HG03342 (cell line): ENCODE measurements around the gene MAP3K20.
"Not testable (repeated sequence)": the region's sequence is repeated elsewhere in the genome, so short reads cannot be mapped to it uniquely, and the experiment has no call there.

ENCODE experiments used
- ATAC-seq: cut with Tn5 transposase; IDR thresholded peaks from one replicate; pipeline ENCODE4 v1.9.1; 2021; ENCODE audit warnings: mild to moderate bottlenecking, moderate library complexity; ENCODE audit not compliant: unreplicated experiment

MAP3K20 gene

GRCh38 chr2:173226899-173227698, 151.5 kb downstream of the MAP3K20 start:
- no peak for ATAC-seq

GRCh38 chr2:173229086-173229485, 153.4 kb downstream of the MAP3K20 start:
- no peak for ATAC-seq

GRCh38 chr2:173230181-173230580, 154.5 kb downstream of the MAP3K20 start:
- no peak for ATAC-seq

- ATAC-seq: no peak
Measured at GRCh38 chr2:173231042-173231441, 155.4 kb downstream of the MAP3K20 start.

GRCh38 chr2:173231465-173231864, 155.8 kb downstream of the MAP3K20 start:
- ATAC-seq: no peak

GRCh38 chr2:173232956-173233744, 157.5 kb downstream of the MAP3K20 start:
- no peak for ATAC-seq

- no peak for ATAC-seq
Measured at GRCh38 chr2:173235947-173236803, 160.5 kb downstream of the MAP3K20 start.

GRCh38 chr2:173238385-173238784, 162.7 kb downstream of the MAP3K20 start:
- no peak for ATAC-seq

GRCh38 chr2:173238831-173239230, 163.2 kb downstream of the MAP3K20 start:
- ATAC-seq: no peak

- peak; percentile 97 for ATAC-seq
Measured at GRCh38 chr2:173239644-173240043, 164.0 kb downstream of the MAP3K20 start.

- ATAC-seq: peak; percentile 19
Measured at GRCh38 chr2:173240083-173240482, 164.4 kb downstream of the MAP3K20 start.

GRCh38 chr2:173241643-173242042, 166.0 kb downstream of the MAP3K20 start:
- no peak for ATAC-seq

GRCh38 chr2:173247156-173247555, 171.5 kb downstream of the MAP3K20 start:
- no peak for ATAC-seq

GRCh38 chr2:173248381-173248780, 172.7 kb downstream of the MAP3K20 start:
- no peak for ATAC-seq

- no peak for ATAC-seq
Measured at GRCh38 chr2:173249661-173250641, 174.3 kb downstream of the MAP3K20 start.

- no peak for ATAC-seq
Measured at GRCh38 chr2:173251225-173251624, 175.6 kb downstream of the MAP3K20 start.

- ATAC-seq: no peak
Measured at GRCh38 chr2:173252581-173252980, 176.9 kb downstream of the MAP3K20 start.

- ATAC-seq: no peak
Measured at GRCh38 chr2:173254659-173255058, 179.0 kb downstream of the MAP3K20 start.

GRCh38 chr2:173258701-173259100, 183.1 kb downstream of the MAP3K20 start:
- ATAC-seq: no peak

GRCh38 chr2:173262356-173262755, 186.7 kb downstream of the MAP3K20 start:
- not testable (repeated sequence) for ATAC-seq
